Suppressor macrophage (primary cell): ENCODE data around the gene INA.

Experiments
- DNase-seq, 4 experiments: peaks; one replicate each; pipeline ENCODE4 v3.0.0-alpha.2; 2020 to 2022

INA gene

DNA sequence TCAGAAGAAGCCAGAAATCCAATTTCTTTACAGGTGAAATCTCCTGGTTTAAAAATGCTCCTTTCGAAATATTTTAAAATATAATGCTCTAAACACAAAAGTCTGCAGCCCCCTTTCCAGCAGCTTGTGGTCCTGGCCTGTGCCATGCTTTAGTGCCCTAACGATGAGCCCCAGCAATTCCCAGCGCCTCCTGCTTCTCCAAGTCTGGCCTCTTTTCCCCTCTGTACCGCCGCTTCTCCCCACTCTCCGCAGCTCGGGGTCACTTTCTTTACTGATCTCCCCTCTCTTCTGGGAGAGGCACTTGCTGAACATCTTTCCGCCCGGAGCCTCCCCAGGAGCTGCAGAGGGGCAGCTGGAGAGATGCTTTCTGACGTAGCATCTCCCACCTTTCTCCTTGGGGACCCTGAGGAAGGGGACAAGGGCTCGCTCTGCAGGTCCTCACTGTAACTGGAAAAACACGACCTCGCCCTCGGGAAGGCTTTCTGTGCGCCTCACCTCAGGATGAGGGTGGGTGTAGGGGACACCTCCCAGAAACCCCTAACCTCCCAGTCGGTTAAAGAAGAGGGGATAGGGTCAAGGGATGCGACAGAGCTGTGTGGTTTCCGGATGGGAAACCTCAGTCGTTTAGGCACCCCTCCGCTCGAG lies 565 bp upstream of the INA start:
- DNase-seq = no peak

DNA sequence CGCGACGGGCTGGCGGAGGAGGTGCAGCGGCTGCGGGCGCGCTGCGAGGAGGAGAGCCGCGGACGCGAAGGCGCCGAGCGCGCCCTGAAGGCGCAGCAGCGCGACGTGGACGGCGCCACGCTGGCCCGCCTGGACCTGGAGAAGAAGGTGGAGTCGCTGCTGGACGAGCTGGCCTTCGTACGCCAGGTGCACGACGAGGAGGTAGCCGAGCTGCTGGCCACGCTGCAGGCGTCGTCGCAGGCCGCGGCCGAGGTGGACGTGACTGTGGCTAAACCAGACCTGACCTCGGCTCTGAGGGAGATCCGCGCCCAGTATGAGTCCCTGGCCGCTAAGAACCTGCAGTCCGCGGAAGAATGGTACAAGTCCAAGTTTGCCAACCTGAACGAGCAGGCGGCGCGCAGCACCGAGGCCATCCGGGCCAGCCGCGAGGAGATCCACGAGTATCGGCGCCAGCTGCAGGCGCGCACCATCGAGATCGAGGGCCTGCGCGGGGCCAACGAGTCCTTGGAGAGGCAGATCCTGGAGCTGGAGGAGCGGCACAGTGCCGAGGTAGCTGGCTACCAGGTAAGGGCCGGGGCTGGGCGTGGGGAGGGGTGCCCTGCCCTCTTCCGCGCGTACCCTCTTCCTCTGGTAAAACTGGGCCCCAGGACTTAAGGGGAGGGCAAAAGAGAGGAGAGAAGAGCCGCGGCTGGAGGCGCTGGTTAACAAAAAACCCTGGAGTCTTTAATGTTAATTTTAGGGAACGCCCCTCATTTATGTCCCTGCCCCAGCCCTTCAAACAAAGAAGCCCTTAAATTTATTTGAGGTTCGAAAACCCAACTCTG lies 987 bp downstream of the INA start:
- DNase-seq = no peak

DNA sequence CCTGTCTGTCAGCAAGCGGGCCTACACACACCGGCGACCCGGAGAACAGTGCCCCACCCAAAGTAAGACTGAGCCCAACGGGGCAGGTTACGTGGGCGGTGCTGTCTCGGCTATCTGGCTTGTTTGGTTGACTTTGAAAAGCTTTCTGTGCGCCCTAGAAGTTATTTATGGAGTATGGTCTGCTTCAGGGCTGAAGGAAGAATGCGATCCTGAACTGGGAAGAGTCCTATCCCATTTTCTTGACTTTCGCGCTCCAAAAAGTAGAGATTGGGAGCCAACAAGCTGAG lies 1.5 kb downstream of the INA start:
- no peak for DNase-seq

DNA sequence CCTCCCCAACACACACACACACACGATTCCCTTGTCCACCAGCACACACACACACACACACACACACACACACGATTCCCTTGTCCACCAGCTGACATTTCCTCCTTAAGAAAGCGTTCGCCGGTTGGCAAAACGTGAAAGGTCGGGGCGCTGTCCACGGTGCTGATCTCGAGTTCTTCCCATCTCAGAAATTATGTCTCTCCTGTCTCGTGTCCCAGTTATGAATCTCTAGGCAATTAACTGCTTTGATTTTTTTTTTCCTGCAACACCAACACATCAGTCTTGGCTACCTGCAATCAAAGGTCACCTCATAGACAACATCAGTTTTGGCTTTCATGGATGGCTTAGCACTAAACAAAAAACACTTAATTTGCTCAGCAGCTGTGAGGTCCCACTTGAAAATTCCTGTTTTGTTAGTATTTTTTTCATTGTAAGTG lies 1.9 kb downstream of the INA start:
- DNase-seq = peak; percentile 57 to 84 (median 76)

DNA sequence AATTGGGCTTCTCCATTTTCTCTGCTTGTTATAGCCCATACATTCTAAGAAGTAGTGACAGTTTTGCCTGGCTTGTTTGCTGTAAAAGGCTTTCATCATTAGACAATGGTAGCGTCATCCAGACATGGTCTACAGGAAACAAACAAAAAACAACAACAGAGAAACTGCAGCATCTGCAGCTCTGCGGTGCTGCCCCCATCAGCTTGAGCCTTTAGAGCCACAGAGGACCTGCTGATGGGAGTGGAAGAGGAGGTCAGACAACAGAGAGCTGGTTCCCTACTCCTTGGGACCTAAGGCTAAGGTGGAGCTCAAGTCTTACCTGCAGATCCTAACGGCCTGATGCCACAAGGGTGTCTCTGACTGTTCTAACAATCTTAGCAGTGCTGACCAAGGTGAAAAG lies 3.1 kb downstream of the INA start:
- no peak for DNase-seq

DNA sequence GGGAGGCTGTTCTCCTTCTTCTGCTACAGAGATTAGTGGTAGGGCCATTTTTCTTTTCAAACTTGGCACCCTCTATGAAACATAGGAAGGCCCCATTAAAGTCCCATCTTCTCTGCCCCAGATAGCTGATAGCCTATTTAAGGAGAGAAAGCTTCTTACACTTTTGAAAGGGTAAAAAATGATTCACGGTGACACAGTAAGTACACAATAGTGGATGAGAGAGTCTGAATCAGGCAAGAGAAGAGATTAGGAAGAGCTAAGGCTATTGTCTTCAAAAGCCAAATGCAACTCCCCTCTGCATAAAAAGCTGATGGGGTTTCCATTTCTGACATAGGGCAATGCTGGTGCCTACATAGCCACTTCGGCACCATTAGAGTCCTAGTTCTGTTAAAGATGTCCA lies 3.6 kb downstream of the INA start:
- no peak for DNase-seq

DNA sequence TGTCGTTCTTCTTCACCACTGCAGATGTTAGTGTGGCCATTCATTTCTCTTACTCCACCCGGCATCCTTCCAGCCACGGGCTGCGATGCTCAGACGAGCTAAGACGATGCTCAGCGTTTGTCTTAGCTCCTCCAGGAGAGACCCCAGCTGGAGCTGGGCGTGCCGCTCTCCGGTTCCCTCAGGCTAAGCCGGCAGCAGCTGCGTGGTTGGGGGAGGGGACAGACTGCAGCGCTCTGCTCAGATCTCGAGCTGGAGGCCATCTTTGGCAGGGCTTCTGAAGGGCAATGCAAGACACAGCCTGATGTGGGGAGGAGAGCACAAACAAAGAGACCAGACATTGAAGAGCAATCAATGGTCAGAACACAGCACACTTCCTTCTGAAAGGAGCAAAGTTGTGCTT lies 4.8 kb downstream of the INA start:
- no peak for DNase-seq

DNA sequence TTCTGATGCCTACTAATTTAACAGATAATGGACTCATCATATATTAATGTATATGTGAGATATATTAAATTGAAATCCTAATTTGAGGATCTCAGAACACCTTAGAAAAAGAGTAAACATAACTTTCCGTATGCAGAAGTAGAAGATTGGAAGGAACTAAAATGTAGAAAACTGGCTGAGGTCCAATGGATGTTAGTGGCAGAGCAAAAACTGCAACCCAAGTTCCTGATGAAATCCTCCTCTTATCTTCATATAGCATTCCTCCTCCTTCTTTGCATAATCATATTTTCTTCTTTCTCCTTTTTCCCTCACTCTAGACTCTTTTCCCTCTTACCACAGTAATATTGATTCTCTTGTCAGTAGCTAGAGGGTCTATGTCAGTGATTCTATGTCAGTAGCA lies 6.0 kb downstream of the INA start:
- DNase-seq = peak in 1 of 4 experiments; percentile 24

DNA sequence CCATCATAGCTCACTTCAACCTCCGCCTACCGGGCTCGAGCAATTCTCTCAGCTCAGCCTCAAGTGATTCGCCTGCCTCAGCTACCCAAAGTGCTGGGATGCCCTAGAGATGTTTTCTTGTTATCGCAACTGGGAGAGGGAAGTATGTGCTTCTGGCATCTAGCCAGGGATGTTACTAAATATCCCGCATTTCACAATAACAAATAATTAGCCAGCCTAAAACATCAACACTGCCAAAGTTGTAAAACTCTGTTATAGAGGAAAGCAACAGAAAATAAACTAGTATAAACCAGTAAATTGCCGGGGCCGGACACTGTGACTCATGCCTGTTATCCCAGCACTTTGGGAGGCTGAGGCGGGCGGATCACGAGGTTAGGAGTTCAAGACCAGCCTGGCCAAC lies 7.2 kb downstream of the INA start:
- DNase-seq = peak; percentile 62 to 86 (median 80)

DNA sequence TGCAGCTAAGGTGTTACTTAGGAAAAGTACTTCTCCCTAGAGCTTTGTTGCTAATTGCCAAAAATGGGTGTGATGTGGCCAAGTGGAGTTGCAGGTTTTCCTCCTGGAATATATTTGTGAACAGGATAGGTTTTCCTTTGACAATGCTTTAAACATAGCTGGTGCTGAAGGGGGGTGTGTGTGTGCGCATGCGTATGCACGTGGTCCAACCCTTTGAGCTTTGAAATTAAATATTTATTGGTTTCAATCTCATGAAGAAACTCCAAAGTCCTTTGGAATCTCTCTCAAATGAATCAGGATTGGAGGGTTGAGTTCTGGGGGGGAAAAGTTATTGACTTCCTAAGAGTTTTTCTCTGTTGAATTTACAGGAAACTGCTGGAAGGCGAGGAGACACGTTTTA lies 11.1 kb downstream of the INA start:
- no peak for DNase-seq

DNA sequence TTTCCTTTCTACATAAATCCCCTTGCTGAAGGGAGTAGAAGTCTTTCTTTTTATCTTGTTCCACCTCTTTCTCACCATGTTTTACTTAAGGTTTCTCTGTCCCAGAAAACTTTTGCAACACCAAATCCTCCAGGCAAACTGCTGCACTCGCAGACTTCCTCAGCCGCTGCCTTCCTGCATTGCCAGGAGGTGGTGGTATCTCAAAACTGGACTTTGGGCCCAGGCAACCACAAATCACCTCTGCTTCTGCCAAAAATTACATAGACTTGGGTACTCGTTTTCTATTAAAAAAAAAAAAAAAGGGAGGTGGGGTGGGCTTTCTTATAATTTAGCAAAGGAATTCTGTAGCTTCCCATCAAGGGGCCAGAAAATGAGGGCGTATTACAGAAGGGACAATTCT lies 14.7 kb downstream of the INA start:
- no peak for DNase-seq

DNA sequence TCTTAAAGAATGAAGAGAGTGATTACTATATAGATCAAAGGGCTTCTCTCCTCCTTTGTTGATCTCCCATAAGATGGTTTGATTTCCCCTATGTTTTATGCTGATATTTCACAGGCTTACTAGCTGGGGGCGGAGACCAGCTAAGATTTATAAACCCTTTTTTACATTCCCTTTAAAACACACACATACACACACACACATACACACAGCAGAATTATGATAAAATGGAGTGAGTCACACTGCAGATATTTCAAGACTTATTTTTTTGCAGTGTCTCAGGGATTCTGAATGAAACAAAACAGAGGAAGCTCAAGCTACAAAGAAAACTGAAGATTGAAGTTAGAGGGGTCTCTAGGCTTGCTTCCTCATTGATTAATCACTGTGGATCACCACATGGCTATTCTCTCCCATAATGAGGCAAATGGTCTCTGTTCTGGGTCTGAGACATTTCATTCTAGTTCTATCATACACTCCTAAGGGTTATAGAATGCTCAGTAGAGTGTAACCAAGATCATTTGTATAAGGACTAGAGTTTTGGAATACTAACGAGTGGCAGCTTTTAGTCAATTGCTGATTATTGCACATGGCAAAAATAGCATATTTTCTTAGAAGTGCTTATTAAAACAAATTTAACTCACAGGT lies 18.6 kb downstream of the INA start:
- DNase-seq = no peak

DNA sequence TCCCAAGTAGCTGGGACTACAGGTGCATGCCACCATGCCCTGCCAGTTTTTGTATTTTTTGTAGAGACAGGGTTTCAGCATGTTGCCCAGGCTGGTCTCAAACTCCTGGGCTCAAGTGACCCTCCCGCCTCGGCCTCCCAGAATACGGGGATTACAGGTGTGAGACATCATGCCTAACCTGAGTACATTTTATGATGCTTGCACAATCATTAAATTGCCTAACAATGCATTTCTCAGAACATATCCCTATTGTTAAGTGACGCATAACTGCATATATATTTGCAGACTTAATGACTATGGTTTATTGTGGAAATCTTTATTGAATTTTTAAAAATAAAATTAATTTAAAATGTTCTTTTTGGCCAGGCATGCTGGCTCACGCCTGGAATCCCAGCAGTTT lies 30.7 kb downstream of the INA start:
- no peak for DNase-seq

DNA sequence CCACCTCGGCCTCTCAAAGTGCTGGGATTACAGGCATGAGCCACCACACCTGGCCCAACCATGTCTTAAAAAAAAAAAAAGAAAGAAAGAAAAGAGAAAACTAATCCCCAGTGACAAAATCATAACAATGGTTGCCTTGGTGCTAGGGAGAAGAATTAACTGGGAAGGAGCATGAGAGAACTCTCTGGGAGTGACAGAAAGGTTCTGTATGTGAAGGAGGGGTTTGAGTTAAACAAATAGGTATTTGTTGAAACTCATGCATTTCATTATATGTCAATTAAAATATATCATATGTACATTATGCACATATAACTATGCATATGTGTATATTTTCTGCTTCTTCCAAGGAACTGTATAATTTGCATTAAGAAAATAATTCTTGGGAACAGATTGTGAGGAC lies 33.3 kb downstream of the INA start:
- DNase-seq = no peak

DNA sequence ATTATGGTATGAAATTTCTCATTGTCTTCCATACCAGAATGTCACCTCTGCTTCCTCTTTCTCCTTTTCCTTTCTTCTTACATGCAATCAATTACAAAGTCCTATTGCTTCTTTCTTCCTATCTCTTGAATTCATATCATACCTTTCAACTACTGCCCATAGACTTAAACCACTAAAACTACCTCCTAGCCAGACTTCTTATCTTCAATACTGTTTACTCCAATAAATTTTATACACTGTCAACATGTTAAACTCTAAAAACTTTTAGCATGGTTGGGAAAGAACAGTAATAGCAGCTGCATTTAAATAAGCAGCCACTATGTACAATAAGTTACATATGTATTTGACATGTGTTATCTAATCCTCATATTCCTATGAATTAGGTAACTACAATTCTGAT lies 39.1 kb downstream of the INA start:
- no peak for DNase-seq

DNA sequence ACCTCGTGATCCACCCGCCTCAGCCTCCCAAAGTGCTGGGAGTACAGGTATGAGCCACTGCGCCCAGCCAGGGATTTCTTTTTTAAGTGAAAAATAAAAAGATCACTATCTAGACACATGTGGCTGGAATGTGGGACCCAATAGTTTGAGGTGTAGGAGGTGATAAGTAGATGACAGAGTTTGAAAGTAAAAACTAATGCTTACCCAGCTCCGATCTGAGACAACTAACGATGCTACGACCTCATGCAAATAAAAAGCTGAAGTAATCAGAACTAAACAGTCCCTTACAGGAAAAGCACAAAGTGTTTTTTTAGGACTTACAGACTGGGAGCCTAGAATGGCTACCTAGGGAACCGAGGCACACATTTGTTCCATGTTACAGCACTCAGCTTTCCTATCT lies 51.0 kb downstream of the INA start:
- no peak for DNase-seq

DNA sequence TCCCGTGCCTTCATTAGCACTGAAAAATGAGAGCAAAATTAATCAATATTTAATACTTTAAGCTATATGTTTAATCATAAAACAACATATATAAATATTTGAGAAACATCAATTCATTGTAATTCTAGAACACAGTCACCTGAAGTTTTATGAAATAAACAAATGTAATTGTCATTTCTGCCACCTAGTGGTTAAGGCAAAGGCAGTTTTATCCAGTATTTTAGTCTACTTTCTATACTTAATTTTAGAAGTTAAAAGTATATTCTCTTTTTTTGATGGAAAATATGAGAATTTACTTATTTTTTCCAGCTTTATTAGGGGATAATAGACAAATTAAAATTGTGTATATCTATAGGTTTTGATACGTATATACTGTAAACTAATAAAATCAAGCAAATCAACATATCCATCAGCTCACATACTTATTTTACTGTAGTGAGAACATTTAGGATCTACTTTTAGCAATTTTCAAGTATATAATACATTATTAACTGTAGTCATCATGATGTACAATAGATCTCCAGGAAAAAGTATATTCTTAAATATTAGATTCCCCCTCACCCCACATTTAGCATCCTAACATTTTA lies 57.1 kb downstream of the INA start:
- DNase-seq = peak in 3 of 4 experiments; percentile 5 to 56 (median 29)

DNA sequence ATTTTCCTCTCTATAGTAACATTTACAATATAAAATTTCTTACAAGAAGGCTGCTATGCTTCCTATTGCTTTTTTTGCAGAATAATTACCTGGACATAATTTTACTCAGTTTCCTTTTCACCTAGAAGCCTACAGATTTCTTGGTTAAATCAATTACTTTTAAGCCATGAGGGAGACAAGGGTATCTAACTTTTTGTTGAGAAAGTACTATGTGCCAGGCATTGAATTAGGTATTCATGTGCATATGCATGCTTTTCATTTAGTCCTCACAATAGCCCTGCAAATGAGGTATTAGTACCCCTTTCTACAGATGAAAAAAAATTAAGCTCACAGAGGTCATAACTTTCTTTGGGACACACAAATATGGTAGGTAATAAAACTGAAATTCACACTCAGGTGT lies 57.6 kb downstream of the INA start:
- DNase-seq = no peak

DNA sequence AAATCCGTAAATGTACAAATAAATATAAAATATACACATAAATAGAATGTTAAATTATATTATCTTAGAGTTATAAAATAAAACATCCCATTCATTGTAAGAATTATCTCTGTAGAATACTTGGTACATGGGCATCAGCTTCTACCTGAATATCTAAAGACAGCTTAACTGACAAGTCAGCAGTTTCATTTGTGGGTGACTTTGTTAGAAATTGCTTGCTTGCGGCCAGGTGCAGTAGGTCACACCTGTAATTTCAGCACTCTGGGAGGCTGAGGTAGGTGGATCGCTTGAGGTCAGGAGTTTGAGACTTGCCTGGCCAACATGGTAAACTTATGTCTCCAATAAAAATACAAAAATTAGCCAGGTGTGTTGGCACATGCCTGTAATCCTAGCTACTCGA lies 59.4 kb downstream of the INA start:
- no peak for DNase-seq
